ENCODE measurements around the gene CNTNAP5. TPM values are rescaled to one million over a fixed set of nuclear protein-coding genes. Genes with fewer than 3 reads are reported as not detected.

Gene CNTNAP5
- total and polyA plus RNA-seq, 4 donors: not detected

DNA sequence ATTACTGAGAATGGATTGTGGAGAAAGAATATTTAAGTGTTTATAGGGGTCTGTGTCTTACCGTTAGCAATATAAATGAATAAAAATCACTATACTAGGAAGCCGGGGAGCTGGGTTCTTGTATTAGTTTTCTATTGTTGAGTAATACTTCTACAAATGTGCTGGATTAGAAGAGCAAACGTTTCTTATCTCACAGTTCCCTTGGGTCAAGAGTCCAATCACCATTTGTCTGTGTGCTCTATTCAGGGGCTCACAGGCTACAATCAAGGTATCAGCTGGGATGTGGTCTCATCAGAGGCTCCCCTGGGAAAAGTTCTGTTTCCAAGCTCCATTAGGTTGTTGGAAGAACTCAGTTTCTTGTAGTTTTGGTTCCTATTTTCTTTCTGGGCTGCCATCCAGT, 790.9 kb downstream of the CNTNAP5 start:
- Histone ChIP-seq H3K9ac (ENCODE audit: low read depth in 1 of 2, low read length in 2 of 2) (no peak overlapping the region), H3K4me1 (ENCODE audit: control insufficient read depth in 4 of 4, insufficient read depth in 4 of 4, low read length in 3 of 4) (no peaks in the 10 kb centered on the region), H3K36me3 (ENCODE audit: control insufficient read depth in 4 of 4, insufficient read depth in 3 of 4, low read depth in 1 of 4, low read length in 3 of 4) (no peaks in the 10 kb centered on the region), H3K4me3 (ENCODE audit: low read depth in 1 of 3, low read length in 3 of 3) (no peak overlapping the region), H3K27me3 (ENCODE audit: control insufficient read depth in 4 of 4, insufficient read depth in 4 of 4, low read length in 3 of 4) (no peaks in the 10 kb centered on the region), H3K9me3 (ENCODE audit: control insufficient read depth in 4 of 4, low read length in 3 of 4) (no peaks in the 10 kb centered on the region), H3K27ac (ENCODE audit: low read depth in 1 of 2, low read length in 2 of 2) (no peak overlapping the region)
- peak in 1 of 2 donors; percentile 16 for TF ChIP-seq HNF4A (conservative IDR thresholded peaks at IDR 0.05)
- no peak for TF ChIP-seq EGR1 (IDR thresholded peaks at IDR 0.05; ENCODE audit: low read depth in 2 of 2)
- 40% methylated on average over 3 of the region's 3 CpGs for WGBS
- no peak for DNase-seq (ENCODE audit: low spot score)

DNA sequence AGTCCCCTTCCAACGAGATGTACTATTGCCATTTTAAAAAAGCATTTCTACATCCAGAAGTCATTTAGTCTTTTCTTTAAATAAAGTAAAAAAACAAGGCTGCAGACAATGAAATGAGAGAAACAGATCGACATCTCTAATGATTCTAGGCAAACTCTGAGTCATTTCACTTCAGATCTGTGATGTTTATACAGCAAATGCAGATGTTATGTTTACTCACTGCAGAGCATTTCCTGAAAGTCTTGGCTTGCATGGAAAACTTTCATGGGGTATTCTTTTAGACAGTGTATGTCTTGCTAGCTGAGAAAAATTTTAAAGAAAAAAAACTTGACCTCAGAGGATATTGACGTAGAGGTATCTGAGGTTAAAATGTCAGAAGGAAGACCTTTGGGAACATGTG, 797.4 kb downstream of the CNTNAP5 start:
- TF ChIP-seq, protein P1, sequence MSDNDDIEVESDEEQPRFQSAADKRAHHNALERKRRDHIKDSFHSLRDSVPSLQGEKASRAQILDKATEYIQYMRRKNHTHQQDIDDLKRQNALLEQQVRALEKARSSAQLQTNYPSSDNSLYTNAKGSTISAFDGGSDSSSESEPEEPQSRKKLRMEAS (IDR thresholded peaks at IDR 0.05): no peak
- TF ChIP-seq GABPA (IDR thresholded peaks at IDR 0.05 in 1 of 2, conservative IDR thresholded peaks at IDR 0.05 in 1 of 2) (no peak), TAF1 (conservative IDR thresholded peaks at IDR 0.05) (no peak), SP1 (IDR thresholded peaks at IDR 0.05) (no peak), EGR1 (IDR thresholded peaks at IDR 0.05; ENCODE audit: low read depth in 2 of 2) (no peak), RXRA (IDR thresholded peaks at IDR 0.05) (no peak), RAD21 (IDR thresholded peaks at IDR 0.05) (no peak), FOXA2 (IDR thresholded peaks at IDR 0.05) (no peak), NR2F2 (IDR thresholded peaks at IDR 0.05) (no peak), FOXA1 (IDR thresholded peaks at IDR 0.05) (no peak)
- TF ChIP-seq, protein P2, sequence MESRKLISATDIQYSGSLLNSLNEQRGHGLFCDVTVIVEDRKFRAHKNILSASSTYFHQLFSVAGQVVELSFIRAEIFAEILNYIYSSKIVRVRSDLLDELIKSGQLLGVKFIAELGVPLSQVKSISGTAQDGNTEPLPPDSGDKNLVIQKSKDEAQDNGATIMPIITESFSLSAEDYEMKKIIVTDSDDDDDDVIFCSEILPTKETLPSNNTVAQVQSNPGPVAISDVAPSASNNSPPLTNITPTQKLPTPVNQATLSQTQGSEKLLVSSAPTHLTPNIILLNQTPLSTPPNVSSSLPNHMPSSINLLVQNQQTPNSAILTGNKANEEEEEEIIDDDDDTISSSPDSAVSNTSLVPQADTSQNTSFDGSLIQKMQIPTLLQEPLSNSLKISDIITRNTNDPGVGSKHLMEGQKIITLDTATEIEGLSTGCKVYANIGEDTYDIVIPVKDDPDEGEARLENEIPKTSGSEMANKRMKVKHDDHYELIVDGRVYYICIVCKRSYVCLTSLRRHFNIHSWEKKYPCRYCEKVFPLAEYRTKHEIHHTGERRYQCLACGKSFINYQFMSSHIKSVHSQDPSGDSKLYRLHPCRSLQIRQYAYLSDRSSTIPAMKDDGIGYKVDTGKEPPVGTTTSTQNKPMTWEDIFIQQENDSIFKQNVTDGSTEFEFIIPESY (IDR thresholded peaks at IDR 0.05): no peak
- DNase-seq (ENCODE audit: low spot score): no peak
- Histone ChIP-seq H3K4me3 (ENCODE audit: low read depth in 1 of 3, low read length in 3 of 3) (no peak overlapping the region), H3K9me3 (ENCODE audit: control insufficient read depth in 4 of 4, low read length in 3 of 4) (no peaks in the 10 kb centered on the region), H3K36me3 (ENCODE audit: control insufficient read depth in 4 of 4, insufficient read depth in 3 of 4, low read depth in 1 of 4, low read length in 3 of 4) (no peaks in the 10 kb centered on the region), H3K27ac (ENCODE audit: low read depth in 1 of 2, low read length in 2 of 2) (no peak overlapping the region), H3K27me3 (ENCODE audit: control insufficient read depth in 4 of 4, insufficient read depth in 4 of 4, low read length in 3 of 4) (no peaks in the 10 kb centered on the region), H3K9ac (ENCODE audit: low read depth in 1 of 2, low read length in 2 of 2) (no peak overlapping the region), H3K4me1 (ENCODE audit: control insufficient read depth in 4 of 4, insufficient read depth in 4 of 4, low read length in 3 of 4) (no peaks in the 10 kb centered on the region)
- 44% methylated on average over 3 of the region's 3 CpGs for WGBS

DNA sequence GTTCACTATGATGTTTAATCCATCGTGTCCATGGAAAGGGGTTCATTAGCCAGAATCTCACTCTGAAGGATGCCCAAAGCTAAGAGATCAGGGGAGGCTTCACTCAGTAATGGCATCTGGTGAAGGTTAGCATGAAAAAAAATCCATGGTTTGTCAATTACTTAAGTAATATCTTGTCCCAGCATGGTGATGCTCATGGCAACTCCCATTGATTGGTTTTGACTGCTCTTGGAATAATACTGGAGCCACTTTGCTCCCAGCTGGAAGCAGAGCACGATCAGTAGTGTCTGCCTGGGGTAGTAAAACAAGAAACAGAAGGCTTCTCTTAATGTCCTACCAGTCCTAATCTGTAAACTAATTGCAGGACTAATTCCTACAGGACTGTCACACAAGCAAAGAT, 799.4 kb downstream of the CNTNAP5 start:
- no peaks in the 10 kb centered on the region for H3K27me3 ChIP-seq (ENCODE audit: control insufficient read depth in 4 of 4, insufficient read depth in 4 of 4, low read length in 3 of 4)
- no peak for DNase-seq (ENCODE audit: low spot score)
- no peaks in the 10 kb centered on the region for H3K36me3 ChIP-seq (ENCODE audit: control insufficient read depth in 4 of 4, insufficient read depth in 3 of 4, low read depth in 1 of 4, low read length in 3 of 4)
- H3K4me1 ChIP-seq (ENCODE audit: control insufficient read depth in 4 of 4, insufficient read depth in 4 of 4, low read length in 3 of 4): no peaks in the 10 kb centered on the region
- no peak overlapping the region for H3K27ac ChIP-seq (ENCODE audit: low read depth in 1 of 2, low read length in 2 of 2)
- TF ChIP-seq GABPA (IDR thresholded peaks at IDR 0.05 in 1 of 2, conservative IDR thresholded peaks at IDR 0.05 in 1 of 2) (no peak), NR2F2 (IDR thresholded peaks at IDR 0.05) (no peak), RXRA (IDR thresholded peaks at IDR 0.05) (no peak), YY1 (IDR thresholded peaks at IDR 0.05) (no peak), FOXA1 (IDR thresholded peaks at IDR 0.05) (no peak), TAF1 (conservative IDR thresholded peaks at IDR 0.05) (no peak), HNF4A (conservative IDR thresholded peaks at IDR 0.05) (no peak), HNF4G (IDR thresholded peaks at IDR 0.05) (no peak)
- TF ChIP-seq, protein P2 (IDR thresholded peaks at IDR 0.05): no peak
- TF ChIP-seq, protein P3, sequence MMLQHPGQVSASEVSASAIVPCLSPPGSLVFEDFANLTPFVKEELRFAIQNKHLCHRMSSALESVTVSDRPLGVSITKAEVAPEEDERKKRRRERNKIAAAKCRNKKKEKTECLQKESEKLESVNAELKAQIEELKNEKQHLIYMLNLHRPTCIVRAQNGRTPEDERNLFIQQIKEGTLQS (IDR thresholded peaks at IDR 0.05): no peak
- TF ChIP-seq, protein P1 (IDR thresholded peaks at IDR 0.05): no peak
- no peak overlapping the region for H3K9ac ChIP-seq (ENCODE audit: low read depth in 1 of 2, low read length in 2 of 2)
- no peak overlapping the region for H3K4me3 ChIP-seq (ENCODE audit: low read depth in 1 of 3, low read length in 3 of 3)
- no peaks in the 10 kb centered on the region for H3K9me3 ChIP-seq (ENCODE audit: control insufficient read depth in 4 of 4, low read length in 3 of 4)
- 63% methylated on average over 2 of the region's 2 CpGs for WGBS
